ENCODE measurements around the gene AP1M2. TPM values are rescaled to one million over a fixed set of nuclear protein-coding genes. Genes with fewer than 3 reads are reported as not detected.

AP1M2 gene
- total RNA-seq, 3 donors from 2014 or later = 42.6 to 140 (median 131) TPM

- no peak for ATAC-seq
- DNase-seq = no peak
- Histone ChIP-seq H3K36me3 (ENCODE audit: low read depth) (no peaks in the 10 kb centered on the region), H3K9me3 (no peaks in the 10 kb centered on the region), H3K4me1 (ENCODE audit: low read depth) (peaks cover 10% of the 10 kb centered on the region), H3K4me3 (no peak overlapping the region)
- intact Hi-C loops (cut with DNase I, micrococcal nuclease) = no loop called here
- TF ChIP-seq CTCF (IDR thresholded peaks at IDR 0.05) = no peak
Measured at GRCh38 chr19:10618846-10619245, 31.7 kb upstream of the AP1M2 start.

- H3K36me3 ChIP-seq (ENCODE audit: low read depth) = no peaks in the 10 kb centered on the region
- no peaks in the 10 kb centered on the region for H3K9me3 ChIP-seq
- no peak for TF ChIP-seq CTCF (IDR thresholded peaks at IDR 0.05)
- H3K4me1 ChIP-seq (ENCODE audit: low read depth) = peaks cover 6% of the 10 kb centered on the region
- intact Hi-C loops (cut with DNase I, micrococcal nuclease) = no loop called here
- no peak for DNase-seq
- no peak for ATAC-seq
- H3K4me3 ChIP-seq = no peak overlapping the region
Measured at GRCh38 chr19:10617409-10618121, 30.5 kb upstream of the AP1M2 start.

GRCh38 chr19:10615429-10616023 is 28.4 kb upstream of the AP1M2 start:
- Histone ChIP-seq H3K4me1 (ENCODE audit: low read depth) (peaks cover 7% of the 10 kb centered on the region), H3K9me3 (no peaks in the 10 kb centered on the region), H3K4me3 (no peak overlapping the region), H3K36me3 (ENCODE audit: low read depth) (no peaks in the 10 kb centered on the region)
- no peak for DNase-seq
- intact Hi-C loops (cut with DNase I, micrococcal nuclease) = no loop called here
- no peak for ATAC-seq
- TF ChIP-seq CTCF (IDR thresholded peaks at IDR 0.05) = no peak

GRCh38 chr19:10612499-10613119 is 25.5 kb upstream of the AP1M2 start:
- Histone ChIP-seq H3K4me1 (ENCODE audit: low read depth) (peaks cover 7% of the 10 kb centered on the region), H3K9me3 (no peaks in the 10 kb centered on the region), H3K4me3 (no peak overlapping the region), H3K36me3 (ENCODE audit: low read depth) (no peaks in the 10 kb centered on the region)
- DNase-seq (peak; percentile 66 to 67 (median 67)), ATAC-seq (peak; percentile 92)
- TF ChIP-seq CTCF (IDR thresholded peaks at IDR 0.05) = no peak
- intact Hi-C loops (cut with DNase I, micrococcal nuclease) = no loop called here

- Histone ChIP-seq H3K4me1 (ENCODE audit: low read depth) (peaks cover 7% of the 10 kb centered on the region), H3K9me3 (no peaks in the 10 kb centered on the region), H3K4me3 (no peak overlapping the region), H3K36me3 (ENCODE audit: low read depth) (no peaks in the 10 kb centered on the region)
- no peak for TF ChIP-seq CTCF (IDR thresholded peaks at IDR 0.05)
- no peak for ATAC-seq
- DNase-seq = no peak
- intact Hi-C loops (cut with DNase I, micrococcal nuclease) = no loop called here
Measured at GRCh38 chr19:10611907-10612306, 24.8 kb upstream of the AP1M2 start.
